IMR-90 (cell line): Measurements from ENCODE around the gene CLIC1. TPM values are rescaled to one million over a fixed set of nuclear protein-coding genes. Genes with fewer than 3 reads are reported as not detected.

Experiments used
- ATAC-seq: fragments of 200-7000 bp; cut with Tn5 transposase; 2 replicates; pipeline ENCODE4 v1.9.1; 2020; ENCODE audit warnings: low read depth, mild to moderate bottlenecking, moderate library complexity
- BruUV-seq: library from RNA; stranded (reverse); fragments of 400-500 nt; replicated peaks from 2 replicates; lab custom pipeline; 2021; lab: Mats Ljungman, UMichigan
- CTCF ChIA-PET: fragments of 300-600 bp; formaldehyde crosslinking; extraction: SDS; loops from one replicate; lab custom pipeline; 2021; ENCODE audit warnings: antibody characterized with exemption; lab: Yijun Ruan, JAX
- POLR2A ChIA-PET: fragments of 300-600 bp; sonication (Branson Sonifier 250); formaldehyde crosslinking; loops from one replicate; lab custom pipeline; 2022; ENCODE audit warnings: antibody characterized with exemption; ENCODE audit not compliant: unreplicated experiment; lab: Charles Lee
- DNase-seq: peaks from one replicate; pipeline ENCODE4 v3.0.0; 2013
- H2AFZ ChIP-seq: replicated peaks from 2 replicates; pipeline ENCODE3; 2013; ENCODE audit warnings: low read length, mild to moderate bottlenecking; ENCODE audit not compliant: poor library complexity
- H2AK5ac ChIP-seq: 2 replicates; pipeline ENCODE4 v1.6.1; 2013; ENCODE audit warnings: low read depth, low read length, inconsistent platforms
- H2AK9ac ChIP-seq: replicated peaks from 2 replicates; pipeline ENCODE3; 2013; ENCODE audit warnings: mild to moderate bottlenecking, low read depth, low read length, moderate library complexity; ENCODE audit not compliant: poor library complexity
- H2BK120ac ChIP-seq: 2 replicates; pipeline ENCODE4 v1.6.1; 2013; ENCODE audit warnings: low read depth, low read length, inconsistent platforms
- H2BK15ac ChIP-seq: 3 replicates; pipeline ENCODE4 v1.6.1; 2013; ENCODE audit warnings: low read depth, low read length, inconsistent platforms
- H2BK20ac ChIP-seq: 2 replicates; pipeline ENCODE4 v1.6.1; 2013; ENCODE audit warnings: low read depth, mild to moderate bottlenecking, inconsistent platforms, low read length, moderate library complexity
- H2BK5ac ChIP-seq: 2 replicates; pipeline ENCODE4 v1.6.1; 2013; ENCODE audit warnings: mild to moderate bottlenecking, low read depth, low read length, inconsistent platforms; ENCODE audit not compliant: poor library complexity, severe bottlenecking
- H3K14ac ChIP-seq: replicated peaks from 2 replicates; pipeline ENCODE4 v1.6.1; 2013; ENCODE audit warnings: low read depth, low read length, inconsistent platforms
- H3K18ac ChIP-seq: 2 replicates; pipeline ENCODE4 v1.6.1; 2013; ENCODE audit warnings: low read depth, low read length, control low read depth
- H3K23ac ChIP-seq: 2 replicates; pipeline ENCODE4 v1.6.1; 2013; ENCODE audit warnings: low read depth, low read length, inconsistent platforms
- H3K27ac ChIP-seq: 2 replicates; pipeline ENCODE4 v1.5.1; 2013; ENCODE audit warnings: mild to moderate bottlenecking, control low read depth, low read length; ENCODE audit not compliant: insufficient read depth
- H3K27me3 ChIP-seq: 2 replicates; pipeline ENCODE4 v1.6.1; 2013; ENCODE audit warnings: low read length; ENCODE audit not compliant: control insufficient read depth, insufficient read depth
- H3K36me3 ChIP-seq: 2 replicates; pipeline ENCODE4 v1.6.1; 2013; ENCODE audit warnings: low read length, mixed read lengths; ENCODE audit not compliant: control insufficient read depth, insufficient read depth
- H3K4ac ChIP-seq: 2 replicates; pipeline ENCODE4 v1.6.1; 2013; ENCODE audit warnings: low read depth, low read length, inconsistent platforms
- H3K4me1 ChIP-seq: 2 replicates; pipeline ENCODE4 v1.6.1; 2013; ENCODE audit warnings: low read length, mixed read lengths; ENCODE audit not compliant: control insufficient read depth, insufficient read depth
- H3K4me2 ChIP-seq: 2 replicates; pipeline ENCODE4 v1.6.1; 2013; ENCODE audit warnings: low read depth, mild to moderate bottlenecking, control low read depth, low read length, moderate library complexity
- H3K4me3 ChIP-seq: 2 replicates; pipeline ENCODE4 v1.5.1; 2013; ENCODE audit warnings: low read depth, mild to moderate bottlenecking, control low read depth, low read length, moderate library complexity; ENCODE audit not compliant: insufficient read depth
- H3K56ac ChIP-seq: 2 replicates; pipeline ENCODE4 v1.6.1; 2013; ENCODE audit warnings: low read length, inconsistent platforms; ENCODE audit not compliant: insufficient read depth; ENCODE audit errors: extremely low read depth
- H3K79me1 ChIP-seq, 2 experiments: 2 replicates each; pipeline ENCODE4 v1.6.1; 2013; ENCODE audit warnings: low read length in 2 of 2, inconsistent platforms in 1 of 2, low read depth in 1 of 2
- H3K9ac ChIP-seq: 2 replicates; pipeline ENCODE4 v1.6.1; 2013; ENCODE audit warnings: low read depth, low read length, control low read depth
- H3K9me1 ChIP-seq: 2 replicates; pipeline ENCODE4 v1.6.1; 2013; ENCODE audit warnings: low read length, inconsistent platforms; ENCODE audit not compliant: insufficient read depth
- H3K9me3 ChIP-seq: 2 replicates; pipeline ENCODE4 v1.6.1; 2013; ENCODE audit warnings: low read length; ENCODE audit not compliant: control insufficient read depth, insufficient read depth
- H4K20me1 ChIP-seq: 2 replicates; pipeline ENCODE4 v1.6.1; 2013; ENCODE audit warnings: low read length, inconsistent platforms; ENCODE audit not compliant: insufficient read depth
- H4K5ac ChIP-seq: 2 replicates; pipeline ENCODE4 v1.6.1; 2013; ENCODE audit warnings: mild to moderate bottlenecking, low read depth, low read length, control low read depth
- H4K8ac ChIP-seq, 2 experiments: 2 replicates each; pipeline ENCODE4 v1.6.1; 2013; ENCODE audit warnings: low read depth in 2 of 2, low read length in 2 of 2, control low read depth in 1 of 2, inconsistent platforms in 1 of 2
- H4K91ac ChIP-seq: 2 replicates; pipeline ENCODE4 v1.6.1; 2013; ENCODE audit warnings: low read depth, low read length, inconsistent platforms; ENCODE audit not compliant: insufficient read depth
- MXI1 ChIP-seq: IDR thresholded peaks from 2 replicates; pipeline ENCODE4 v1.6.1; 2012; ENCODE audit warnings: low read depth, mild to moderate bottlenecking, low read length, moderate library complexity, borderline replicate concordance
- WGBS, 2 experiments: methylation state at CpG; one replicate each; pipeline versions ENCODE4 v1.1.5 to v1.1.7; 2013; ENCODE audit warnings: missing lambda C conversion rate in 2 of 2; ENCODE audit not compliant: insufficient read length in 1 of 2; ENCODE audit errors: extremely low coverage in 2 of 2; 5-methylcytosine and 5-hydroxymethylcytosine counted together
- dilution Hi-C: fragments of 300-500 bp; cut with HindIII; formaldehyde crosslinking; loops from one replicate; pipeline ENCODE4 v1.14.3; 2018; ENCODE audit warnings: low sequenced_read_pairs; ENCODE audit not compliant: unreplicated experiment
- in situ Hi-C: fragments of 300-500 bp; cut with MboI; formaldehyde crosslinking; loops from 3 replicates; pipeline ENCODE4 v1.14.3; 2019; ENCODE audit warnings: low sequenced_read_pairs, inconsistent platforms, mixed read lengths
- intact Hi-C: fragments of 100-400 bp; cut with micrococcal nuclease; formaldehyde crosslinking; loops from 2 replicates; pipeline ENCODE4 v1.10.0; 2022
- polyA plus RNA-seq, 3 experiments: library from polyadenylated mRNA; depleted of rRNA; stranded (reverse); fragments of >200 nt; gene quantifications; 2 replicates each; pipeline ENCODE4 v1.2.3, GENCODE V29; 2012; ENCODE audit warnings: low replicate concordance in 1 of 3
- total RNA-seq: library from RNA; depleted of rRNA; stranded (reverse); fragments of >200 nt; gene quantifications from 2 replicates; pipeline ENCODE4 v1.2.3, GENCODE V29; 2012
- TF ChIP-seq, protein P1 (sequence below): fragments of 150-350 bp; IDR thresholded peaks from 2 replicates; pipeline ENCODE4 v1.6.1; 2016; ENCODE audit warnings: low read depth, mild to moderate bottlenecking, low read length, moderate library complexity, borderline replicate concordance

Gene CLIC1
- total and polyA plus RNA-seq, 2 of the 4 experiments (the other 2 are of a cell fraction) = 706 to 1,185 TPM

GRCh38 chr6:31729979-31730630, 6.2 kb downstream of the CLIC1 start:
- Histone ChIP-seq H3K18ac (peak overlapping the region; percentile 18; the same call in 1 of the 2 replicates), H3K4me3 (peak overlapping the region; percentile 85), H3K9ac (peak overlapping the region; percentile 81), H2AK5ac (peak overlapping the region; percentile 53), H3K23ac (no peak overlapping the region), H3K9me1 (peaks cover 5% of the 10 kb centered on the region), H2AK9ac (peak overlapping the region; percentile 99), H4K20me1 (peaks cover 37% of the 10 kb centered on the region), H3K4ac (peak overlapping the region; percentile 92), H3K14ac (peak overlapping the region; percentile 75), H4K8ac (peak overlapping the region in 1 of 2 experiments; percentile 75; a peak in 2 of 4 replicates), H2BK5ac (peak overlapping the region; percentile 83), H2BK120ac (0 out of 2 replicates have a peak overlapping the region, but pooled peaks have one; percentile 6), H3K79me1 (peaks cover 0 to 54% of the 10 kb centered on the region in 2 experiments; a peak in 3 of 4 replicates), H2AFZ (peak overlapping the region; percentile 96), H3K27me3 (no peaks in the 10 kb centered on the region), H3K9me3 (no peaks in the 10 kb centered on the region), H3K4me1 (peaks cover 7% of the 10 kb centered on the region), H3K36me3 (peaks cover 50% of the 10 kb centered on the region), H3K56ac (no peak overlapping the region; the same call in 1 of the 2 replicates), H2BK15ac (no peak overlapping the region), H2BK20ac (no peak overlapping the region), H3K27ac (peak overlapping the region; percentile 85), H4K91ac (peak overlapping the region; percentile 56; the same call in 1 of the 2 replicates), H3K4me2 (peak overlapping the region; percentile 63), H4K5ac (peak overlapping the region; percentile 50; the same call in 1 of the 2 replicates)
- WGBS, 2 experiments = 2% methylated on average over 11 of the region's 46 CpGs; no CpG with 5 or more reads in 1 of the 2 experiments
- DNase-seq (peak; percentile 85), ATAC-seq (peak; percentile 82)
- intact Hi-C loops (loop anchor here (2.0 kb wide), 3 partner anchors 27 to 101 kb away; partner anchors contain the start of genes ABHD16A and LY6G5C), in situ Hi-C loops (no loop called here), dilution Hi-C loops (no loop called here)
- TF ChIP-seq, protein P1, sequence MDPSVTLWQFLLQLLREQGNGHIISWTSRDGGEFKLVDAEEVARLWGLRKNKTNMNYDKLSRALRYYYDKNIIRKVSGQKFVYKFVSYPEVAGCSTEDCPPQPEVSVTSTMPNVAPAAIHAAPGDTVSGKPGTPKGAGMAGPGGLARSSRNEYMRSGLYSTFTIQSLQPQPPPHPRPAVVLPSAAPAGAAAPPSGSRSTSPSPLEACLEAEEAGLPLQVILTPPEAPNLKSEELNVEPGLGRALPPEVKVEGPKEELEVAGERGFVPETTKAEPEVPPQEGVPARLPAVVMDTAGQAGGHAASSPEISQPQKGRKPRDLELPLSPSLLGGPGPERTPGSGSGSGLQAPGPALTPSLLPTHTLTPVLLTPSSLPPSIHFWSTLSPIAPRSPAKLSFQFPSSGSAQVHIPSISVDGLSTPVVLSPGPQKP = no peak
- TF ChIP-seq MXI1 = 0 out of 2 replicates have a peak, but pooled peaks have one; percentile 17
- CTCF ChIA-PET = interaction anchor here (0.7 to 0.9 kb wide), 2 partner anchors 20 to 41 kb away, joined by 3 read pairs; no protein-coding TSS in a partner anchor
- no TSS peak for BruUV-seq
- POLR2A ChIA-PET = interaction anchor here (0.6 to 1.0 kb wide), 5 partner anchors 25 to 190 kb away, joined by 3 to 11 read pairs (median 3); partner anchors contain the start of gene HSPA1B
